ENCODE results near the gene DNAAF8.

- TF ChIP-seq POLR2A (IDR thresholded peaks at IDR 0.05) (no peak), EP300 (IDR thresholded peaks at IDR 0.05) (no peak)
These were observed 38.7 kb upstream of the DNAAF8 start for GRCh38 chr16:4695473-4696171.
